Brain pericyte (primary cell): ENCODE results near the gene SERF2.
"Not testable (repeated sequence)": the region's sequence is repeated elsewhere in the genome, so short reads cannot be mapped to it uniquely, and the experiment has no call there.

ENCODE experiments used
- DNase-seq: peaks from one replicate; pipeline ENCODE4 v3.0.0-alpha.2; 2012; ENCODE audit warnings: low read depth, low spot score

The SERF2 gene

GRCh38 chr15:43793647-43794046 lies 1.5 kb downstream of the SERF2 start:
- no peak for DNase-seq

- no peak for DNase-seq
These were observed 2.3 kb downstream of the SERF2 start for GRCh38 chr15:43794269-43795037.

- DNase-seq: no peak
These were observed 3.1 kb downstream of the SERF2 start for GRCh38 chr15:43795197-43795596.

- no peak for DNase-seq
These were observed 3.9 kb downstream of the SERF2 start for GRCh38 chr15:43795997-43796396.

- DNase-seq: no peak
These were observed 4.4 kb downstream of the SERF2 start for GRCh38 chr15:43796566-43796965.

GRCh38 chr15:43799209-43799944 lies 7.3 kb downstream of the SERF2 start:
- DNase-seq: no peak

- no peak for DNase-seq
These were observed 7.8 kb downstream of the SERF2 start, which contains the start of gene SERINC4 for GRCh38 chr15:43799945-43800285. SERINC4 (minus strand) TSS chr15:43800220; CDS start chr15:43799986, 234 bp downstream.

- DNase-seq: peak; percentile 59
These were observed 8.4 kb downstream of the SERF2 start, which contains the start of gene HYPK for GRCh38 chr15:43800286-43801141. HYPK (plus strand) TSS chr15:43800599; CDS start chr15:43800623, 24 bp downstream.

GRCh38 chr15:43802676-43803075 lies 10.6 kb downstream of the SERF2 start:
- DNase-seq: not testable (repeated sequence)

- DNase-seq: no peak
These were observed 16.4 kb downstream of the SERF2 start for GRCh38 chr15:43808435-43808950.

GRCh38 chr15:43808960-43809678 lies 17.0 kb downstream of the SERF2 start:
- no peak for DNase-seq

GRCh38 chr15:43815064-43815463 lies 22.9 kb downstream of the SERF2 start:
- DNase-seq: not testable (repeated sequence)

GRCh38 chr15:43821505-43821904 lies 29.4 kb downstream of the SERF2 start:
- no peak for DNase-seq

- peak; percentile 80 for DNase-seq
These were observed 32.5 kb downstream of the SERF2 start, which contains the start of gene MFAP1 for GRCh38 chr15:43824302-43825246. MFAP1 (minus strand) TSS chr15:43824690; CDS start chr15:43824569, 121 bp downstream.

GRCh38 chr15:43825305-43825704 lies 33.2 kb downstream of the SERF2 start:
- DNase-seq: not testable (repeated sequence)

GRCh38 chr15:43826029-43826507 lies 33.9 kb downstream of the SERF2 start:
- DNase-seq: no peak

- DNase-seq: peak; percentile 34
These were observed 34.6 kb downstream of the SERF2 start, which contains the start of gene WDR76 for GRCh38 chr15:43826508-43827341. WDR76 (plus strand) TSS chr15:43827002; CDS start chr15:43827033, 31 bp downstream.

- DNase-seq: no peak
These were observed 36.0 kb downstream of the SERF2 start for GRCh38 chr15:43828061-43828657.
